Kidney (tissue), 14 donors: ENCODE measurements around the gene GART. TPM values are rescaled to one million over a fixed set of nuclear protein-coding genes. Genes with fewer than 3 reads are reported as not detected.

Source experiments
- DNase-seq, 5 donors: peaks; one replicate each; pipeline ENCODE4 v3.0.0-alpha.2; 2013 to 2020
- FAIRE-seq: peaks from 2 replicates; lab custom pipeline; 2012; peaks lifted over from hg19 to GRCh38; lab: Jason Lieb, UNC
- H3K27ac ChIP-seq, 2 donors: one replicate each; pipeline ENCODE4 v1.7.0; 2013; ENCODE audit warnings: low read depth in 2 of 2, low read length in 2 of 2, inconsistent platforms in 1 of 2
- H3K27me3 ChIP-seq: one replicate; pipeline ENCODE4 v1.7.1; 2013; ENCODE audit warnings: low read length, inconsistent platforms; ENCODE audit not compliant: control insufficient read depth, insufficient read depth
- H3K36me3 ChIP-seq, 3 donors: one replicate each; pipeline versions ENCODE4 v1.7.0 to v1.7.1; 2013; ENCODE audit warnings: low read length in 3 of 3, control low read depth in 1 of 3, inconsistent platforms in 1 of 3; ENCODE audit not compliant: insufficient read depth in 3 of 3, control insufficient read depth in 2 of 3
- H3K4me1 ChIP-seq, 3 donors: one replicate each; pipeline versions ENCODE4 v1.7.0 to v1.7.1; 2013; ENCODE audit warnings: low read length in 3 of 3, inconsistent platforms in 1 of 3, low read depth in 1 of 3; ENCODE audit not compliant: control insufficient read depth in 2 of 3, insufficient read depth in 2 of 3
- H3K4me3 ChIP-seq, 3 donors: one replicate each; pipeline versions ENCODE4 v1.7.0 to v1.8.1; 2013; ENCODE audit warnings: low read length in 3 of 3, control low read depth in 1 of 3, inconsistent platforms in 1 of 3
- H3K9ac ChIP-seq, 3 donors: one replicate each; pipeline versions ENCODE4 v1.7.0 to v1.7.1; 2013; ENCODE audit warnings: low read length in 3 of 3, control low read depth in 1 of 3, inconsistent platforms in 1 of 3
- H3K9me3 ChIP-seq, 3 donors: one replicate each; pipeline versions ENCODE4 v1.7.0 to v1.7.1; 2013; ENCODE audit warnings: low read length in 3 of 3, control low read depth in 1 of 3, inconsistent platforms in 1 of 3; ENCODE audit not compliant: control insufficient read depth in 2 of 3, insufficient read depth in 1 of 3
- CTCF ChIP-seq: IDR thresholded peaks from 3 replicates; pipeline ENCODE4 v1.5.1; 2012; ENCODE audit warnings: mild to moderate bottlenecking, moderate library complexity, borderline replicate concordance; ENCODE audit not compliant: insufficient read depth; ENCODE audit errors: extremely low read depth
- intact Hi-C: fragments of 100-400 bp; cut with DNase I; formaldehyde crosslinking; loops from one replicate; pipeline ENCODE4 v1.11.1; 2022
- polyA plus RNA-seq: library from polyadenylated mRNA; stranded (reverse); fragments of 350-450 nt; fragmentation: Illumina TruSeq; extraction: RNeasy Lipid Tissue Mini Kit (QIAGEN cat#74804); gene quantifications from one replicate; pipeline ENCODE4 v1.2.3, GENCODE V29; 2014; ENCODE audit warnings: low read depth, low replicate concordance; ENCODE audit not compliant: insufficient read depth
- total RNA-seq: library from RNA; stranded (reverse); fragmentation: NEBNext Ultra II Directional; extraction: Animal tissue kit (Norgen Biotek cat#: 25700); gene quantifications from one replicate; pipeline ENCODE4 v1.2.1, GENCODE V29; 2021
- donor health status: control.
- donor health status: control.
- donor health status: control.
- donor health status: control.
- donor health status: control.
- donor health status: DM: yes; HTN: yes; CAD: no.
- donor health status: Normal renal cell carcinoma (clear cell type).

GART gene
- total and polyA plus RNA-seq, 2 donors from 2014 or later: 17.5 to 60.9 TPM

- DNase-seq: no peak
- intact Hi-C loops: no loop called here
- no peak for TF ChIP-seq CTCF
- Histone ChIP-seq H3K27ac (no peak overlapping the region), H3K36me3 (no peaks in the 10 kb centered on the region), H3K9ac (no peak overlapping the region), H3K4me1 (peaks cover 0 to 3% (median 0%) of the 10 kb centered on the region in 3 donors), H3K27me3 (no peaks in the 10 kb centered on the region), H3K9me3 (no peaks in the 10 kb centered on the region), H3K4me3 (no peak overlapping the region)
- no peak for FAIRE-seq
Observed at GRCh38 chr21:33492571-33492970, 49.3 kb downstream of the GART start.

DNA sequence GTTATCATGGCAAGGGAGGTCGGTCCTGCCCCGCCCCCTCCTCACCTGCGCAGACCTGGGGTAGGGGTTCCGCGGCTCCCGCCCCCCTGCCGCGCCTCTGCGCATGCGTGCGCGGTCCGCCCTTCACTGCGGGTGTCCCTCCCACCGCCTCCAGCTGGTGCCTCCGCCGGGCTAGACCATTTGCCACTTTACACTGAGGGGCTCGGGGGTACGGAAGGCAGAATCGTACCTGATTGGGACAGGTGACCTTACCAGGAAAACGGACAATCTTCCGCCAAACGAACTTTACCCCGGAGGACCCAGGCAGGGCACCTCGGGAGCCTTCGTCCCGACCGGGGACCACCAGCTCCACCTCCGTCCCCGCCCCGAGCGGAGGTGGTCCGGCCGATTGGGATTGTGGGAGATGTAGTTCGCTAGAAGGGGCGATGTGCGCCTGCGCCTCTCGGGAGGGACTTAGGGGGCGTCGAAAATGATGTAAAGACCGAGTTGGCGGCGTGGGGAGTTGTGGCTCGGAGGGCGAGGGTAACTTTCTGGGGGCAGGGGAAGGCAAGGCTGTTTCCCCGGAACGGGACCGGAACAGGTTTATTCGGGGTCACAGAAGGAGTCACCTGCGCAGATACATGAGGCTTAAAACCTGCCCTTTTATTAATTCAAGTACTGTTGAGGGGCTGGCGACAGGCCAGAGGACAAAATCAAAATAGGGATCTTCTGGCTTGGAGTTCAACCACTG lies 50.4 kb downstream of the GART start, which contains the start of gene DNAJC28:
TSS of gene DNAJC28 (minus strand) at position 344 of the 730 bp plus-strand sequence. CDS start 2,323 bp downstream, outside the sequence.
- FAIRE-seq: no peak
- H3K4me3 ChIP-seq: peak within 1 kb of the TSS; percentile 81 to 97 (median 88)
- H3K9ac ChIP-seq: peak within 1 kb of the TSS; percentile 41 to 93 (median 70)
- H3K4me1 ChIP-seq: peaks cover 0 to 3% (median 0%) of the 10 kb centered on the region in 3 donors
- peak; percentile 96 to 98 (median 96) for DNase-seq
- no peaks in the 10 kb centered on the region for H3K9me3 ChIP-seq
- no peak for TF ChIP-seq CTCF
- H3K36me3 ChIP-seq: no peaks in the 10 kb centered on the region
- H3K27me3 ChIP-seq: no peaks in the 10 kb centered on the region
- peak within 1 kb of the TSS; percentile 52 to 78 for H3K27ac ChIP-seq
- intact Hi-C loops: no loop called here

- intact Hi-C loops: no loop called here
- FAIRE-seq (no peak), DNase-seq (no peak)
Observed at GRCh38 chr21:33490991-33491372, 50.9 kb downstream of the GART start.

More at GRCh38 chr21:33490991-33491372, 50.9 kb downstream of the GART start:
- Histone ChIP-seq H3K4me1 (peaks cover 0 to 3% (median 0%) of the 10 kb centered on the region in 3 donors), H3K9me3 (no peaks in the 10 kb centered on the region), H3K36me3 (no peaks in the 10 kb centered on the region), H3K9ac (peak overlapping the region; percentile 38 to 93 (median 70)), H3K27ac (peak overlapping the region in 1 of 2 donors; percentile 78), H3K4me3 (peak overlapping the region; percentile 81 to 97 (median 88)), H3K27me3 (no peaks in the 10 kb centered on the region)
- TF ChIP-seq CTCF: no peak
